ENCODE results near the gene HIPK4. TPM values are rescaled to one million over a fixed set of nuclear protein-coding genes. Genes with fewer than 3 reads are reported as not detected.

The HIPK4 gene
- total and polyA plus RNA-seq, 2 experiments from 2014 or later = 0.21 to 0.52 TPM

GRCh38 chr19:40383668-40384248 lies 6.2 kb downstream of the HIPK4 start:
- Mint-ChIP-seq H3K27me3 (ENCODE audit: insufficient read depth, low read depth, poor library complexity) (peaks cover 8% of the 10 kb centered on the region), H3K9me3 (no peaks in the 10 kb centered on the region), H3K27ac (no peak overlapping the region), H3K4me3 (no peak overlapping the region), H3K36me3 (ENCODE audit: low read depth) (peaks cover 5% of the 10 kb centered on the region), H3K4me1 (peaks cover 6% of the 10 kb centered on the region; the same call in 1 of the 3 replicates)
- peak; percentile 55 for DNase-seq (ENCODE audit: low spot score)
- no peak overlapping the region for H3K4me3 ChIP-seq
- H3K27me3 ChIP-seq (ENCODE audit: insufficient read depth) = no peaks in the 10 kb centered on the region
- no peaks in the 10 kb centered on the region for H3K9me2 ChIP-seq (ENCODE audit: insufficient read depth)
- no peak overlapping the region for H3K27ac ChIP-seq (ENCODE audit: low read depth)
- no peaks in the 10 kb centered on the region for H4K20me1 ChIP-seq (replicated peaks; ENCODE audit: insufficient read depth)
- H3F3A ChIP-seq (replicated peaks; ENCODE audit: low read depth) = no peaks in the 10 kb centered on the region
- H3K4me2 ChIP-seq = no peak overlapping the region
- H3K36me3 ChIP-seq (ENCODE audit: insufficient read depth) = no peaks in the 10 kb centered on the region
- H3K4me1 ChIP-seq (ENCODE audit: insufficient read depth) = no peaks in the 10 kb centered on the region
- TF ChIP-seq STAT1 (IDR thresholded peaks at IDR 0.05; ENCODE audit: unreplicated experiment) (no peak), ZNF462 (CRISPR knock-in tag; IDR thresholded peaks at IDR 0.05) (no peak), CTCF (conservative IDR thresholded peaks at IDR 0.05; ENCODE audit: low read depth in 2 of 2) (no peak), EZH2phosphoT487 (IDR thresholded peaks at IDR 0.05; ENCODE audit: unreplicated experiment) (no peak), ETS1 (IDR thresholded peaks at IDR 0.05) (no peak), JUNB (IDR thresholded peaks at IDR 0.05; ENCODE audit: unreplicated experiment) (no peak), ZNF114 (CRISPR knock-in tag; IDR thresholded peaks at IDR 0.05) (no peak), CREB1 (CRISPR knock-in tag; IDR thresholded peaks at IDR 0.05; ENCODE audit: low read depth) (no peak), NANOG (IDR thresholded peaks at IDR 0.05; ENCODE audit: borderline replicate concordance) (no peak), REST (IDR thresholded peaks at IDR 0.05; ENCODE audit: unreplicated experiment) (no peak), EZH2 (IDR thresholded peaks at IDR 0.05; ENCODE audit: low read depth, unreplicated experiment) (no peak), ZNF331 (CRISPR knock-in tag; IDR thresholded peaks at IDR 0.05; ENCODE audit: low read depth) (no peak), POLR2AphosphoS5 (IDR thresholded peaks at IDR 0.05; ENCODE audit: low read depth) (no peak)
- ATAC-seq = peak; percentile 23
- H2AFZ ChIP-seq = peak overlapping the region; percentile 85; the same call in 1 of the 2 replicates
- no peaks in the 10 kb centered on the region for H3K79me2 ChIP-seq (replicated peaks; ENCODE audit: insufficient read depth)
